Peyer's patch (tissue), 4 donors: Measurements from ENCODE around the gene ADGRD1. TPM values are rescaled to one million over a fixed set of nuclear protein-coding genes. Genes with fewer than 3 reads are reported as not detected.

Source experiments
- DNase-seq, 3 donors: peaks; one replicate each; pipeline ENCODE4 v3.0.0-alpha.2; 2017 to 2019
- H3K27ac ChIP-seq, 4 donors: fragments of 200-600 bp; sonication (generic); one replicate each; pipeline ENCODE4 v1.5.1; 2016 to 2019
- H3K27me3 ChIP-seq, 2 donors: fragments of 200-600 bp; sonication (generic); one replicate each; pipeline ENCODE4 v1.5.1; 2019
- H3K36me3 ChIP-seq, 3 donors: fragments of 200-600 bp; sonication (generic); one replicate each; pipeline ENCODE4 v1.5.1; 2016 to 2019
- H3K4me1 ChIP-seq, 4 donors: fragments of 200-600 bp; sonication (generic); one replicate each; pipeline ENCODE4 v1.5.1; 2016 to 2019
- H3K4me3 ChIP-seq, 4 donors: fragments of 200-600 bp; sonication (generic); 1 replicate in 3 of 4; 2 replicates in 1 of 4; pipeline ENCODE4 v1.5.1; 2016 to 2019; ENCODE audit warnings: mild to moderate bottlenecking in 1 of 4
- H3K9me3 ChIP-seq, 4 donors: fragments of 200-600 bp; sonication (generic); one replicate each; pipeline ENCODE4 v1.5.1; 2016 to 2019; ENCODE audit warnings: mild to moderate bottlenecking in 1 of 4
- CTCF ChIP-seq, 6 experiments: fragments of 450-650 bp in 4 of 6; fragments of 200-600 bp in 2 of 6; sonication (generic) in 1 of 6; IDR thresholded peaks; one replicate each; pipeline ENCODE4 v1.5.1; 2017 to 2019; ENCODE audit warnings: antibody characterized with exemption in 6 of 6, mild to moderate bottlenecking in 3 of 6, moderate library complexity in 1 of 6
- POLR2A ChIP-seq, 2 donors: fragments of 450-650 bp; IDR thresholded peaks; one replicate each; pipeline ENCODE4 v1.5.1; 2017; ENCODE audit warnings: antibody characterized with exemption in 2 of 2, mild to moderate bottlenecking in 2 of 2, moderate library complexity in 2 of 2
- total RNA-seq, 4 donors: library from RNA; depleted of rRNA; stranded (reverse); fragments of >200 nt; gene quantifications; one replicate each; pipeline ENCODE4 v1.1.0, GENCODE V29; 2016

The ADGRD1 gene
- total RNA-seq, 4 donors from 2014 or later = 7.0 to 42.9 (median 27.9) TPM

- no peak for TF ChIP-seq POLR2A (IDR thresholded peaks at IDR 0.05)
- no peak for TF ChIP-seq CTCF (IDR thresholded peaks at IDR 0.05)
- Histone ChIP-seq H3K36me3 (no peaks in the 10 kb centered on the region), H3K4me1 (no peaks in the 10 kb centered on the region), H3K27me3 (no peaks in the 10 kb centered on the region), H3K4me3 (no peak overlapping the region), H3K27ac (no peak overlapping the region), H3K9me3 (no peaks in the 10 kb centered on the region)
- peak in 1 of 3 donors; percentile 31 for DNase-seq
Observed at GRCh38 chr12:131000000-131000486, 46.3 kb downstream of the ADGRD1 start.

- peak in 1 of 3 donors; percentile 2 for DNase-seq
- H3K4me1 ChIP-seq = no peaks in the 10 kb centered on the region
- no peak for TF ChIP-seq POLR2A (IDR thresholded peaks at IDR 0.05)
- TF ChIP-seq CTCF (IDR thresholded peaks at IDR 0.05) = no peak
- H3K27me3 ChIP-seq = no peaks in the 10 kb centered on the region
- no peaks in the 10 kb centered on the region for H3K9me3 ChIP-seq
- no peak overlapping the region for H3K27ac ChIP-seq
- no peaks in the 10 kb centered on the region for H3K36me3 ChIP-seq
- no peak overlapping the region for H3K4me3 ChIP-seq
Observed at GRCh38 chr12:131001493-131001892, 47.8 kb downstream of the ADGRD1 start.

GRCh38 chr12:131002216-131002631 is 48.5 kb downstream of the ADGRD1 start:
- H3K4me3 ChIP-seq = no peak overlapping the region
- no peak overlapping the region for H3K27ac ChIP-seq
- no peaks in the 10 kb centered on the region for H3K9me3 ChIP-seq
- DNase-seq = no peak
- TF ChIP-seq POLR2A (IDR thresholded peaks at IDR 0.05) (no peak), CTCF (IDR thresholded peaks at IDR 0.05) (no peak)
- no peaks in the 10 kb centered on the region for H3K4me1 ChIP-seq
- H3K27me3 ChIP-seq = no peaks in the 10 kb centered on the region
- no peaks in the 10 kb centered on the region for H3K36me3 ChIP-seq

- Histone ChIP-seq H3K4me3 (no peak overlapping the region), H3K27ac (no peak overlapping the region), H3K4me1 (no peaks in the 10 kb centered on the region), H3K9me3 (no peaks in the 10 kb centered on the region), H3K27me3 (no peaks in the 10 kb centered on the region), H3K36me3 (no peaks in the 10 kb centered on the region)
- TF ChIP-seq CTCF (IDR thresholded peaks at IDR 0.05) (no peak), POLR2A (IDR thresholded peaks at IDR 0.05) (no peak)
- DNase-seq = peak in 1 of 3 donors; percentile 34
Observed at GRCh38 chr12:131003036-131003715, 49.5 kb downstream of the ADGRD1 start.

GRCh38 chr12:131003716-131004045 is 50.0 kb downstream of the ADGRD1 start:
- no peaks in the 10 kb centered on the region for H3K9me3 ChIP-seq
- H3K4me3 ChIP-seq = no peak overlapping the region
- no peak for DNase-seq
- no peaks in the 10 kb centered on the region for H3K4me1 ChIP-seq
- no peak for TF ChIP-seq CTCF (IDR thresholded peaks at IDR 0.05)
- no peak for TF ChIP-seq POLR2A (IDR thresholded peaks at IDR 0.05)
- H3K27me3 ChIP-seq = no peaks in the 10 kb centered on the region
- no peak overlapping the region for H3K27ac ChIP-seq
- no peaks in the 10 kb centered on the region for H3K36me3 ChIP-seq
